SK-N-SH treated with all-trans-retinoic acid at 6 μM for 48 hours (cell line): ENCODE data around the gene CNTNAP2.

Experiments
- ATAC-seq: fragments of 200-7000 bp; cut with Tn5 transposase; 3 replicates; pipeline ENCODE4 v1.9.1; 2020; ENCODE audit warnings: mild to moderate bottlenecking, moderate library complexity
- BACH2 ChIP-seq: fragments of 250-450 bp; sonication (Bioruptor Pico); IDR thresholded peaks from 2 replicates; pipeline ENCODE4 v1.9.0; 2021; ENCODE audit warnings: mild to moderate bottlenecking, borderline replicate concordance
- CREB5 ChIP-seq: fragments of 250-450 bp; sonication (Bioruptor Pico); IDR thresholded peaks from 2 replicates; pipeline ENCODE4 v1.5.1; 2020; ENCODE audit warnings: low read depth, mild to moderate bottlenecking, moderate library complexity
- CSDC2 ChIP-seq: fragments of 250-450 bp; sonication (Bioruptor Pico); IDR thresholded peaks from 2 replicates; pipeline ENCODE4 v1.5.0; 2020; ENCODE audit warnings: mild to moderate bottlenecking, moderate library complexity
- CSRNP3 ChIP-seq: fragments of 250-450 bp; sonication (Bioruptor Pico); IDR thresholded peaks from 2 replicates; pipeline ENCODE4 v1.5.1; 2021; ENCODE audit warnings: mild to moderate bottlenecking, moderate library complexity
- ESRRG ChIP-seq: fragments of 250-450 bp; sonication (Bioruptor Pico); IDR thresholded peaks from 2 replicates; pipeline ENCODE4 v1.6.1; 2021; ENCODE audit warnings: mild to moderate bottlenecking
- ISL1 ChIP-seq: fragments of 250-450 bp; sonication (Bioruptor Pico); IDR thresholded peaks from 2 replicates; pipeline ENCODE4 v2.1.2; 2022; ENCODE audit warnings: mild to moderate bottlenecking, moderate library complexity
- OSR1 ChIP-seq: fragments of 250-450 bp; sonication (Bioruptor Pico); IDR thresholded peaks from 2 replicates; pipeline ENCODE4 v1.8.0; 2022; ENCODE audit warnings: moderate library complexity, mild to moderate bottlenecking, inconsistent platforms
- RARB ChIP-seq: fragments of 250-450 bp; sonication (Bioruptor Pico); IDR thresholded peaks from 2 replicates; pipeline ENCODE4 v1.8.0; 2021; ENCODE audit warnings: mild to moderate bottlenecking, moderate library complexity
- SNAI2 ChIP-seq: fragments of 250-450 bp; sonication (Bioruptor Pico); IDR thresholded peaks from 2 replicates; pipeline ENCODE4 v1.5.0; 2020; ENCODE audit warnings: mild to moderate bottlenecking, moderate library complexity
- TCF4 ChIP-seq: fragments of 250-450 bp; sonication (Bioruptor Pico); IDR thresholded peaks from 2 replicates; pipeline ENCODE4 v1.8.0; 2021; ENCODE audit warnings: mild to moderate bottlenecking, moderate library complexity, borderline replicate concordance
- TOX ChIP-seq: fragments of 250-450 bp; sonication (Bioruptor Pico); IDR thresholded peaks from 2 replicates; pipeline ENCODE4 v1.8.0; 2021; ENCODE audit warnings: mild to moderate bottlenecking, moderate library complexity, borderline replicate concordance
- TSHZ2 ChIP-seq: fragments of 250-450 bp; sonication (Bioruptor Pico); IDR thresholded peaks from 2 replicates; pipeline ENCODE4 v1.5.0; 2020; ENCODE audit warnings: mild to moderate bottlenecking, moderate library complexity
- ZC3H10 ChIP-seq: fragments of 250-450 bp; sonication (Bioruptor Pico); IDR thresholded peaks from 2 replicates; pipeline ENCODE4 v1.5.1; 2021; ENCODE audit warnings: mild to moderate bottlenecking, moderate library complexity
- ZFP3 ChIP-seq: fragments of 250-450 bp; sonication (Bioruptor Pico); IDR thresholded peaks from 2 replicates; pipeline ENCODE4 v1.5.0; 2020; ENCODE audit warnings: mild to moderate bottlenecking, moderate library complexity
- ZFP30 ChIP-seq: fragments of 450-650 bp; formaldehyde crosslinking; IDR thresholded peaks from 2 replicates; pipeline ENCODE4 v1.5.0; 2022; ENCODE audit warnings: mild to moderate bottlenecking, moderate library complexity
- ZNF70 ChIP-seq: fragments of 450-650 bp; formaldehyde crosslinking; IDR thresholded peaks from 2 replicates; pipeline ENCODE4 v1.5.0; 2020; ENCODE audit warnings: mild to moderate bottlenecking, moderate library complexity
- ZNF8 ChIP-seq: fragments of 450-650 bp; formaldehyde crosslinking; IDR thresholded peaks from 2 replicates; pipeline ENCODE4 v1.5.0; 2020; ENCODE audit warnings: mild to moderate bottlenecking, moderate library complexity
- TF ChIP-seq, protein P1 (sequence below): fragments of 250-450 bp; sonication (Bioruptor Pico); IDR thresholded peaks from 2 replicates; pipeline ENCODE4 v1.8.0; 2020; ENCODE audit warnings: mild to moderate bottlenecking, moderate library complexity, borderline replicate concordance
- TF ChIP-seq, protein P2 (sequence below): fragments of 250-450 bp; sonication (Bioruptor Pico); IDR thresholded peaks from 2 replicates; pipeline ENCODE4 v1.8.0; 2021; ENCODE audit warnings: low read depth, mild to moderate bottlenecking, moderate library complexity, borderline replicate concordance

The CNTNAP2 gene

DNA sequence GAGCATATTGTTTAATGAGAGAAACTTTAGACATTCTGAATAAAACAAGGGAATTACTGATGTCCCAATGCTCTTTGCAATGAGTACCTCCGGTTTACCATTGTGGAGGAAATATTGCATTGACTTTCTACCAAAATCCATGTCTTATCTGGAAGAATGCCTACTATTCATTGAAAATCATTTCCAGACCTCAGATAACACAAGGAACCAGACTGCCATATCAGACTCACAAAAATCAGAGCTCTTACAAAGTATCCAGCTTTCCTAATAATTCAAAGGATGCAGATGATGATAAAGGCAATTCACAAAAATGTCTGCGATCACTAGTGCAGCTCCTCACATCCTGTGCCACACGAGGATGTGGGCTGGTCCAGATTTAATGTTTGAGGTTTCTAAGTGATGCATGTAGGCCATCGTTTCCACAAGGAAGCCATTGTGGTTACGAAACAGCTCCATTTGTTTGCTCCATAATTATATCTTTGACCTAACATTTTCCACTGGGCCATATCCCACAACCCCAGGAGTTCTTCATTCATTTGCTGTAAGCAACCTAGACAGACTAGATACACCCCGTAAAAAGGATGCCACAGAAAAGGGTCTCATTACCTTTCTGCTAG lies 1642.8 kb downstream of the CNTNAP2 start:
- TF ChIP-seq OSR1 (CRISPR knock-in tag), result no peak
- peak; percentile 76 for TF ChIP-seq TCF4 (CRISPR knock-in tag)
- TF ChIP-seq TSHZ2 (CRISPR knock-in tag), result 0 out of 2 replicates have a peak, but pooled peaks have one; percentile 11
- ATAC-seq, result no peak

DNA sequence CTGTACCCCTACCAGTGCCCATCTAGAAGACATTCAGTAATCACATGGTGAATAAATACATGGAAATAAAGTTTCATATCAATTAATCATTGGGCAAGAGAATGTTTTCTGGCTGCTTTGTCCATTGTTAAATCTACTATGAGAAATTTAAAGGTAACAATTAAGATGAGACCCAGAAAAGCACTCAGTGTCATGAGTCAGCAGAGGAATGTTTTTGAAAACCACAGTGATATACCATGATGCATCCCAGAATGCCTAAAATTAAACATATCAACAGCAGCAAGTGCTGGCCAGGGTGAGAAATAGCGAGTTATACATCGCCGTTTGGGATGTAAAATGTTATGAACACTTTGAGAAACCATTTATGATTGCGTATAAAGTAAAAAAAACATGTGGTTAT lies 1648.7 kb downstream of the CNTNAP2 start:
- TF ChIP-seq TOX (CRISPR knock-in tag) (peak; percentile 80; the same call in 1 of the 2 replicates), ISL1 (CRISPR knock-in tag) (peak; percentile 91), ZC3H10 (CRISPR knock-in tag) (0 out of 2 replicates have a peak, but pooled peaks have one; percentile 40), TCF4 (CRISPR knock-in tag) (no peak)

GRCh38 chr7:147771344-147771743 lies 1654.7 kb downstream of the CNTNAP2 start:
- no peak for TF ChIP-seq BACH2
- no peak for TF ChIP-seq ESRRG
- TF ChIP-seq ZNF8 (CRISPR knock-in tag), result no peak
- TF ChIP-seq CSDC2 (CRISPR knock-in tag), result no peak
- no peak for TF ChIP-seq TSHZ2 (CRISPR knock-in tag)
- no peak for TF ChIP-seq SNAI2 (CRISPR knock-in tag)
- TF ChIP-seq CSRNP3 (CRISPR knock-in tag), result no peak
- TF ChIP-seq ZFP3, result no peak
- no peak for TF ChIP-seq TOX (CRISPR knock-in tag)
- no peak for TF ChIP-seq ZFP30 (CRISPR knock-in tag)
- TF ChIP-seq TCF4 (CRISPR knock-in tag), result no peak
- no peak for TF ChIP-seq CREB5 (CRISPR knock-in tag)
- TF ChIP-seq ISL1 (CRISPR knock-in tag), result no peak
- TF ChIP-seq, protein P1, sequence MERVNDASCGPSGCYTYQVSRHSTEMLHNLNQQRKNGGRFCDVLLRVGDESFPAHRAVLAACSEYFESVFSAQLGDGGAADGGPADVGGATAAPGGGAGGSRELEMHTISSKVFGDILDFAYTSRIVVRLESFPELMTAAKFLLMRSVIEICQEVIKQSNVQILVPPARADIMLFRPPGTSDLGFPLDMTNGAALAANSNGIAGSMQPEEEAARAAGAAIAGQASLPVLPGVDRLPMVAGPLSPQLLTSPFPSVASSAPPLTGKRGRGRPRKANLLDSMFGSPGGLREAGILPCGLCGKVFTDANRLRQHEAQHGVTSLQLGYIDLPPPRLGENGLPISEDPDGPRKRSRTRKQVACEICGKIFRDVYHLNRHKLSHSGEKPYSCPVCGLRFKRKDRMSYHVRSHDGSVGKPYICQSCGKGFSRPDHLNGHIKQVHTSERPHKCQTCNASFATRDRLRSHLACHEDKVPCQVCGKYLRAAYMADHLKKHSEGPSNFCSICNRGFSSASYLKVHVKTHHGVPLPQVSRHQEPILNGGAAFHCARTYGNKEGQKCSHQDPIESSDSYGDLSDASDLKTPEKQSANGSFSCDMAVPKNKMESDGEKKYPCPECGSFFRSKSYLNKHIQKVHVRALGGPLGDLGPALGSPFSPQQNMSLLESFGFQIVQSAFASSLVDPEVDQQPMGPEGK (CRISPR knock-in tag), result no peak
- TF ChIP-seq, protein P2, sequence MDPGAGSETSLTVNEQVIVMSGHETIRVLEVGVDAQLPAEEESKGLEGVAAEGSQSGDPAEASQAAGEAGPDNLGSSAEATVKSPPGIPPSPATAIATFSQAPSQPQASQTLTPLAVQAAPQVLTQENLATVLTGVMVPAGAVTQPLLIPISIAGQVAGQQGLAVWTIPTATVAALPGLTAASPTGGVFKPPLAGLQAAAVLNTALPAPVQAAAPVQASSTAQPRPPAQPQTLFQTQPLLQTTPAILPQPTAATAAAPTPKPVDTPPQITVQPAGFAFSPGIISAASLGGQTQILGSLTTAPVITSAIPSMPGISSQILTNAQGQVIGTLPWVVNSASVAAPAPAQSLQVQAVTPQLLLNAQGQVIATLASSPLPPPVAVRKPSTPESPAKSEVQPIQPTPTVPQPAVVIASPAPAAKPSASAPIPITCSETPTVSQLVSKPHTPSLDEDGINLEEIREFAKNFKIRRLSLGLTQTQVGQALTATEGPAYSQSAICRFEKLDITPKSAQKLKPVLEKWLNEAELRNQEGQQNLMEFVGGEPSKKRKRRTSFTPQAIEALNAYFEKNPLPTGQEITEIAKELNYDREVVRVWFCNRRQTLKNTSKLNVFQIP (CRISPR knock-in tag), result no peak
- no peak for TF ChIP-seq OSR1 (CRISPR knock-in tag)
- no peak for TF ChIP-seq RARB (CRISPR knock-in tag)
- no peak for TF ChIP-seq ZNF70 (CRISPR knock-in tag)
- no peak for ATAC-seq

More for the DNA sequence above, 1648.7 kb downstream of the CNTNAP2 start:
- peak; percentile 82 for ATAC-seq
